PC-3 (cell line): ENCODE measurements around the gene DDX39B. TPM values are rescaled to one million over a fixed set of nuclear protein-coding genes. Genes with fewer than 3 reads are reported as not detected.

Experiments
- ATAC-seq: fragments of 200-7000 bp; cut with Tn5 transposase; 2 replicates; pipeline ENCODE4 v1.9.1; 2020; ENCODE audit warnings: mild to moderate bottlenecking, moderate library complexity
- BruUV-seq: library from RNA; stranded (reverse); fragments of 400-500 nt; replicated peaks from 2 replicates; lab custom pipeline; 2021; lab: Mats Ljungman, UMichigan
- CTCF ChIA-PET: fragments of 300-600 bp; sonication (Branson Sonifier 250); formaldehyde crosslinking; loops from one replicate; lab custom pipeline; 2022; ENCODE audit warnings: antibody characterized with exemption; lab: Charles Lee
- POLR2A ChIA-PET: fragments of 300-600 bp; sonication (Branson Sonifier 250); formaldehyde crosslinking; loops from one replicate; lab custom pipeline; 2022; ENCODE audit warnings: antibody characterized with exemption; ENCODE audit not compliant: unreplicated experiment; lab: Charles Lee
- DNase-seq: peaks from one replicate; pipeline ENCODE4 v3.0.0-alpha.2; 2015
- H2AFZ ChIP-seq: fragments of 300-600 bp; sonication (generic); 2 replicates; pipeline ENCODE4 v1.6.0; 2016; ENCODE audit warnings: antibody characterized with exemption, low read length
- H3F3A ChIP-seq: fragments of 300-600 bp; sonication (generic); one replicate; pipeline ENCODE4 v1.6.0; 2017; ENCODE audit warnings: antibody characterized with exemption, low read length, control low read depth, mild to moderate bottlenecking; ENCODE audit not compliant: unreplicated experiment
- H3K27ac ChIP-seq: fragments of 300-600 bp; sonication (generic); 2 replicates; pipeline ENCODE4 v1.5.1; 2016; ENCODE audit warnings: mild to moderate bottlenecking, low read length
- H3K27me3 ChIP-seq: fragments of 300-600 bp; sonication (generic); 2 replicates; pipeline ENCODE4 v1.6.1; 2016; ENCODE audit warnings: low read length, mixed read lengths
- H3K36me3 ChIP-seq: fragments of 300-600 bp; sonication (generic); 2 replicates; pipeline ENCODE4 v1.6.1; 2016; ENCODE audit warnings: low read depth, mixed run types, low read length, mixed read lengths
- H3K4me1 ChIP-seq: fragments of 300-600 bp; sonication (generic); 2 replicates; pipeline ENCODE4 v1.5.1; 2016; ENCODE audit warnings: low read length; ENCODE audit not compliant: insufficient read depth
- H3K4me2 ChIP-seq: fragments of 300-600 bp; sonication (generic); 2 replicates; pipeline ENCODE4 v1.6.0; 2016; ENCODE audit warnings: low read length
- H3K4me3 ChIP-seq: fragments of 300-600 bp; sonication (generic); 2 replicates; pipeline ENCODE4 v1.5.1; 2016; ENCODE audit warnings: mild to moderate bottlenecking, low read length, mixed read lengths
- H3K79me2 ChIP-seq: fragments of 300-600 bp; sonication (generic); 2 replicates; pipeline ENCODE4 v1.6.1; 2017; ENCODE audit warnings: low read length, mixed read lengths
- H3K9ac ChIP-seq: fragments of 300-600 bp; sonication (generic); 2 replicates; pipeline ENCODE4 v1.6.0; 2016; ENCODE audit warnings: mild to moderate bottlenecking, low read length
- H3K9me2 ChIP-seq: fragments of 300-600 bp; sonication (generic); replicated peaks from 2 replicates; pipeline ENCODE4 v1.6.1; 2016; ENCODE audit warnings: mixed run types, low read length, mixed read lengths
- H3K9me3 ChIP-seq: fragments of 300-600 bp; sonication (generic); 2 replicates; pipeline ENCODE4 v1.6.1; 2016; ENCODE audit warnings: low read length, mixed read lengths
- H4K20me1 ChIP-seq: fragments of 300-600 bp; sonication (generic); 2 replicates; pipeline ENCODE4 v1.6.1; 2016; ENCODE audit warnings: low read length, mixed read lengths
- CTCF ChIP-seq: fragments of 300-600 bp; sonication (generic); conservative IDR thresholded peaks from 2 replicates; pipeline ENCODE4 v1.5.1; 2017; ENCODE audit warnings: antibody characterized with exemption, low read depth, mild to moderate bottlenecking, low read length
- EZH2 ChIP-seq: fragments of 300-600 bp; sonication (generic); IDR thresholded peaks from one replicate; pipeline ENCODE4 v1.6.1; 2017; ENCODE audit warnings: antibody characterized with exemption, mild to moderate bottlenecking, low read length; ENCODE audit not compliant: unreplicated experiment
- EZH2phosphoT487 ChIP-seq: fragments of 300-600 bp; sonication (generic); IDR thresholded peaks from 2 replicates; pipeline ENCODE4 v1.6.1; 2018; ENCODE audit warnings: mild to moderate bottlenecking, antibody characterized with exemption, low read length, borderline replicate concordance
- intact Hi-C: fragments of 100-400 bp; cut with micrococcal nuclease; formaldehyde crosslinking; loops from 2 replicates; pipeline ENCODE4 v1.9.0; 2023
- total RNA-seq: library from RNA; depleted of rRNA; stranded (reverse); fragments of >200 nt; gene quantifications from 2 replicates; pipeline ENCODE4 v1.2.3, GENCODE V29; 2014

DDX39B gene
- total RNA-seq, 1 experiment from 2014 or later, result 465 TPM

GRCh38 chr6:31534011-31534410, 7.8 kb downstream of the DDX39B start:
- H3K9me2 ChIP-seq, result no peaks in the 10 kb centered on the region
- H3K4me3 ChIP-seq, result no peak overlapping the region
- H3K4me1 ChIP-seq, result peaks cover 8% of the 10 kb centered on the region; the same call in 1 of the 2 replicates
- ChIA-PET CTCF (no interaction called here), POLR2A (no interaction called here)
- TSS peak; percentile 7 for BruUV-seq
- no peaks in the 10 kb centered on the region for H3F3A ChIP-seq
- no peak overlapping the region for H3K27ac ChIP-seq
- intact Hi-C loops, result no loop called here
- H4K20me1 ChIP-seq, result peaks cover 46% of the 10 kb centered on the region
- TF ChIP-seq CTCF, result no peak
- no peak for TF ChIP-seq EZH2
- no peak for TF ChIP-seq EZH2phosphoT487
- no peak overlapping the region for H3K9ac ChIP-seq
- no peak overlapping the region for H2AFZ ChIP-seq
- no peaks in the 10 kb centered on the region for H3K9me3 ChIP-seq
- peaks cover 86% of the 10 kb centered on the region for H3K36me3 ChIP-seq
- no peak overlapping the region for H3K4me2 ChIP-seq
- no peaks in the 10 kb centered on the region for H3K27me3 ChIP-seq
- ATAC-seq, result no peak
- H3K79me2 ChIP-seq, result peaks cover 42% of the 10 kb centered on the region
- DNase-seq, result no peak

- H3K27me3 ChIP-seq, result no peaks in the 10 kb centered on the region
- peaks cover 80% of the 10 kb centered on the region for H3K36me3 ChIP-seq
- H3K4me1 ChIP-seq, result peaks cover 2% of the 10 kb centered on the region; the same call in 1 of the 2 replicates
- POLR2A ChIA-PET, result no interaction called here
- no peak overlapping the region for H2AFZ ChIP-seq
- no peak overlapping the region for H3K9ac ChIP-seq
- no peak for DNase-seq
- intact Hi-C loops, result no loop called here
- peaks cover 40% of the 10 kb centered on the region for H4K20me1 ChIP-seq
- no peak overlapping the region for H3K27ac ChIP-seq
- H3F3A ChIP-seq, result no peaks in the 10 kb centered on the region
- H3K9me2 ChIP-seq, result no peaks in the 10 kb centered on the region
- CTCF ChIA-PET, result no interaction called here
- H3K4me3 ChIP-seq, result no peak overlapping the region
- H3K79me2 ChIP-seq, result peaks cover 37% of the 10 kb centered on the region
- H3K9me3 ChIP-seq, result no peaks in the 10 kb centered on the region
- TF ChIP-seq EZH2phosphoT487 (no peak), EZH2 (no peak), CTCF (no peak)
- BruUV-seq, result no TSS peak
- ATAC-seq, result no peak
- no peak overlapping the region for H3K4me2 ChIP-seq
These were observed 8.4 kb downstream of the DDX39B start for GRCh38 chr6:31533455-31533841.

GRCh38 chr6:31532644-31533454, 9.0 kb downstream of the DDX39B start:
- Histone ChIP-seq H4K20me1 (peaks cover 35% of the 10 kb centered on the region), H3K4me3 (no peak overlapping the region), H3K4me2 (no peak overlapping the region), H3F3A (no peaks in the 10 kb centered on the region), H3K36me3 (peaks cover 75% of the 10 kb centered on the region), H3K79me2 (peaks cover 31% of the 10 kb centered on the region), H3K27me3 (no peaks in the 10 kb centered on the region), H3K27ac (no peak overlapping the region), H3K9me3 (no peaks in the 10 kb centered on the region), H3K9me2 (no peaks in the 10 kb centered on the region), H3K9ac (no peak overlapping the region), H2AFZ (no peak overlapping the region), H3K4me1 (no peaks in the 10 kb centered on the region)
- intact Hi-C loops, result no loop called here
- DNase-seq, result no peak
- ChIA-PET POLR2A (no interaction called here), CTCF (no interaction called here)
- no peak for TF ChIP-seq EZH2
- no peak for TF ChIP-seq EZH2phosphoT487
- TF ChIP-seq CTCF, result no peak
- ATAC-seq, result no peak
- BruUV-seq, result no TSS peak
